T-helper 22 cell (primary cell): ENCODE data around the gene MINDY4B.

Experiments
- DNase-seq: peaks from one replicate; pipeline ENCODE4 v3.0.0-alpha.2; 2020; ENCODE audit warnings: low read depth

Gene MINDY4B

DNA sequence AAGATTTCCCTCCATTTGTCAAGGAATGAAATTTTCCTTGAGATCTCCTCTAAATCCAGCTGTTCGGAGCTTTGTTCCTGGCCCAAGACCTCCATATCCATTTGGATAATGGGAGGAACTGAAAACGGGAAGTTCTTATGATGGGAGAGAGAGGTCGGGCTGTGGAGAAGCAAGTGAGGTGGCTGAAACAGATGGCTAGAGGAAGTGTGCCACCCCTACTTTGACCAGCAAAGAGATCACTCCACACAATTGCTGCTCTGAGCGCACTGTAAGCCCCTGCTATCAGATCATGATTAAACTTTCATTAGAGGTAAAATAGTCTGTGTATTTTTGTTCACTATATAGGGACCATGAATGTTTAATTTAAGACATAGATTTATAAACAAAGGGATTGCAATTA, at the start of gene MINDY4B:
MINDY4B (minus strand) TSS at position 101 of the 400 bp plus-strand sequence; CDS start at position 101, 0 bp downstream.
- no peak for DNase-seq

DNA sequence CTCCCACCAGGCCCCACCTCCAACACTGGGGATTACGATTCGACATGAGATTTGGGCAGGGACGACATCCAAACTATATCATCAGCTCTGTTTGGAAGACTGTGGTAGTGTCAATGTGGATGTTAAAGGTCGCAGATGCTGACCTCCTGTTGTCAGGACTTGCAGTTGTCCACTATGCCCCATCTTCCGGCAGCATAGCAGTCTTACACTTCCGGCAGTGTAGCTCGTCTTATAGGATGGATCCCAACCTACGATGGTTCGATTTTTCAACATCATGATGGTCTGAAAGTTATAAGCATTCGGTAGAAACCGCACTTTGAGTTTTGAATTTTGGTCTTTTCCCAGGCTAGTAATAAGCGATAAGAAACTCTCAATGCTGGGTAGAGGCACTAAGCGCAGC, 46.7 kb upstream of the MINDY4B start:
- no peak for DNase-seq

DNA sequence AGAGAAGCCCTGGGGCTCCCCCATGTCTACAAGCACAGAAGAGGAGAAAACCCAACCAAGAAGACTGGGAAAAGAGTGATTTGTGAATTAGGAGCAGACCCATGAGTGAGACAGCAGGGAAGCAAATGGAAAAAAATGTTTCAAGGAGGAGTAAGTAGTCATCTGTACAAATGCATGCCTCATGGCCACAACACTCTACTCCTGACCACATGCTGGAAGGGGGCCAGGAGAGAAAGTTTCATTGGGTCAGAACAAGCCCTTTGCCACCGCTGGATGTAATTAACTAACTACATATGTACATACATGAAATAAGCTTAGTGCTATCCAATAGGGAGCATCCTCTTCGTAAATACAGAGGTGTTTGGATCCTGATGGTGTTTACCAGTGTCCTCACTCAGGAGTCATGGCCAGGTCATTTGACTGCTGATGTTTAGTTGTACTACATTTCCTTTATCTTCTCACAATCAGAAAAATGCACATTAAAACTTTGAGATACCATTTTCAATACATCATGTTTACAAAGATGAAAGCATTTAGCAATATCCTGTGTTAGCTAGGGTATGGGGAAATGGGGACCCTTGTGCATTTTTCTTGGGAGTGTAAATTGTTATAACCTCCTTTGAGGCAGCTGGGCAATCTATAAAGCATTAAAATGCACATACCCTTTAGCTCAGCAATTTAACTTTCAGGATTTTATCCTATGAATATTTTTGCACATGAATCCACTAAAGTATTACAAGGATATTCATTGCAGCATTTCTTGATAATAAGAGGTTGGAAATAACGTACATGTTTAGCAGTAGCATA, 40.2 kb upstream of the MINDY4B start:
- no peak for DNase-seq

DNA sequence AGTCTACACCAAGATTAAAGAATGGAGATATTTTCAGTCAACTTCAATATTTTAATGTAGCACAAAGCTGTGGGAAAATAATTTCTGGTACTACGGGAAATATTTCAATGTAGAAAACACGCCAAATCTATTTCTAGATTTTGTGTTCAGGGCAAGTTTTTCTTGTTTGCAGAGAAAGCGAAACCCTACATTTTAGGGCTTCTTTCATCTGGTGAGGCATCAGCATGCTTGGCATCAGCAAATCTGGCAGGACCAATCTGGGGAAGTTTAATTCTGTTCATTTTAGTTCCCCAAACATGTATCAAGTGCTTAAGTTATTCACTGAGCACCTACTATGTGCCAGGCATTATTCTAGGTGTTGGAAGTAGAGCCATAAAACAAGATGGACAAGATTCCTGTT, 37.0 kb upstream of the MINDY4B start:
- DNase-seq: no peak

DNA sequence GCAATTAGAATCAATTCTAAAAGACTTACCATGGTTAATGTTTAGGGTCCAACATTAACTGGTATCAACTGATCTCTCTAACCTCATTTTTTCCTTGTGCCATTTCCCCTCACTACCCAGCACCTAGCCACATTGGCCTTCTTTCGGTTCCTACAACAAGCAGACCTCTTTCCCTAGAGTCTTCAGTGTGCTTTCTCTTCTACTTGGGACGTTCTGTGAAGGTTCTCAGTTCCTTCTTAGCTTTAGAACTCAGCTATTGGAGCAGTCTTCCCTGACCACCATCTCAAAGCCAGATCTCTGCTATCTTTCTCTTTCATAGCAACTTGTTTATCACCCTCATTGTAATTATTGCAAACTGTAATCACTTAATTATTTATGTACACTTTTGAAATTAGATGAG, 31.5 kb upstream of the MINDY4B start:
- DNase-seq: no peak

DNA sequence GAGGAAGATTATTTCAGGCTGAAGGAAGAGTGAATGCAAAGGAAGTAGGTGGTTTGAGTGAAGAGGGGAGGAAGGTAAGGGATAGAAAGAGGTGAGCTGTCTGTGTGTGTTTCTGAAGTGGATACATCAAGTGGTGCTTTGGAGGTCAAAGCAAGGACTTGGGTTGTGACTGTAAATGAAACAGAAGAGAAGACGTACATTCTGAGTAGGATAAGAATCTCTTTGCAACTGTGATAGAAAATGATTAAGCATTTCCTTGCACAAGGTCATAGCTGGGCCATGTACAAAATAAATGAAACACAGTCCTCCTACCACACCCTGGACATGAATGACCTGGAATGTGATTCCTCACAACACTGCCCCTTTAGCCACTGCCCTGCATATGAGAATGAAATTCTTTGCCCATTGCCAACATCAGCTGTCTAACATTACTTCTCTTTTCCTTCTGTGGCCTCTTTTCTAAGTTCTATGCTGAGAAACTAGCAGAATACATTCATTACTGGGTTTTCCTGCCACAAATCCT, 28.3 kb upstream of the MINDY4B start:
- DNase-seq: no peak

DNA sequence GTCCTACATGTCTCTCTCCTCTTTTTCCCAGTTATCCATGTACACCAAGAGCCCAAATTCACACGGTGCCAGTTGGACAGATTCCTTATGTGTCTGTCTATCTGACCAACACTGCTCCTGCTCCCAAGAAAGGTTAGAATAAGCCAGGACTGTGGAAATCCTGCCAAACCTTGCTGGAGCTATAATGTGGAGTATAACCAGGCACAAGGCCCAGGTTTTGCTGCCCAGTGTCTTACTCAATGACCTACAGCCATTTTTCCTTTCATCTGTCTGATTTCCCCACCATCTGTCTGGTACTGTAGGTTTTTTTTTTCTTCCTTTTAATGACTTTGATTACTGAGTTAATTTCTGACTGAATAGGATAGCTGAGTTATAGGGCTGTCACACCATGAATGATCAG, 26.5 kb upstream of the MINDY4B start:
- DNase-seq: no peak

DNA sequence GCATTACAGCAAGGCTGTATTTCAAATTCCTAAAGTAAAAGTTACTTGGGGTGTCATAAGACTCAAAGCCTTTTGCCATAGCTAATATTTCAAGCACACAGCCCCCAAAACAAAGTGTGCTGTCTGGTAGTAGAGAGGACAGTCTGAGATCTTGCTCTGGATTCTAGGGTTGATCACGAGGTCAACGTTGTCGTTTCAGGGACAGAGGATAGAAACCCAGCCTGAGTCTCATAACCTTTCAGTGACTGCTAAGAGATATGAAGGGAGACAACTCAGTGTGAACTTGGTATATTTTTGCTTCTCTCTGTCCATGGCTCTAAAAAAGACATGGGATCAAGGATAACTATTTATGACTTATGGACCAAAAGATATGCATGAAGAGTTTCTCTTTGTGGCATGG, 25.6 kb upstream of the MINDY4B start:
- no peak for DNase-seq

DNA sequence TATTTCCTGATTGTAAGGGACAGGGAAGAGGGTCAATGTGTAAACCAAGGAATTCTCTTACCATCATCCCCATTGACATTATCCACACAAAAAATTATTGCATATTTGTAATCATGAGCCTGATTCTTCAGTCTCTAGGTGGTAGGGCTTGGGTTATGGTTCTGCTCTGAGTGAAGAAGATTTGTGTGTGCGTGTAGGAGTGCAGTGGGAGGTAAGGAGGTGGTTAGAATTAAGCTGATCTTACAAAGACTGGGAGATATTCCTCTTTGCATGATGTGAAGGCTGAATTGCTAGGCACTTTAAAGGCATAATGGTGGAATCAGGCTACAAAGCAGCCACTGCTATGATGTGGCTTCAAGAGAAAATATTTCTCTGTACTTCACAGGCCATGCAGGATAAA, 23.0 kb upstream of the MINDY4B start:
- no peak for DNase-seq

DNA sequence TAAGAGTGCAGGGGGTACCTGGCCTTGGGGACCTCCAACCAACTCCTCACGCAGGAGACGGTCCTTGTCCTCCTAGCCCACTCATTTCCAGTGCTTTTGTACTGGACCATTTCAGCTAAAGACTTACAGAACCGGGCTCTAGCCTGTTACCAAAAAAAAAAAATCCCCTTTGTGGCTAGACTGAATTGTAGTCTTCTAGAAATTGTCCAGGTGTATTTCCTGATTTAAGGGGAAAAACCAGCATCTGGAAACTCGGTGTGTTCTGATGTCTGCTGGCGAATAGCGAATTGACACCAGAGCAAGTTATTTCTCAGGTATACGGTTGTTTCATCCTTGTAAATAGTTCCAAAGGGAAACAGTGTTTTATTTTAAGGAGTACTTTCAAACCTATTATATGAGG, 21.1 kb upstream of the MINDY4B start:
- DNase-seq: no peak

DNA sequence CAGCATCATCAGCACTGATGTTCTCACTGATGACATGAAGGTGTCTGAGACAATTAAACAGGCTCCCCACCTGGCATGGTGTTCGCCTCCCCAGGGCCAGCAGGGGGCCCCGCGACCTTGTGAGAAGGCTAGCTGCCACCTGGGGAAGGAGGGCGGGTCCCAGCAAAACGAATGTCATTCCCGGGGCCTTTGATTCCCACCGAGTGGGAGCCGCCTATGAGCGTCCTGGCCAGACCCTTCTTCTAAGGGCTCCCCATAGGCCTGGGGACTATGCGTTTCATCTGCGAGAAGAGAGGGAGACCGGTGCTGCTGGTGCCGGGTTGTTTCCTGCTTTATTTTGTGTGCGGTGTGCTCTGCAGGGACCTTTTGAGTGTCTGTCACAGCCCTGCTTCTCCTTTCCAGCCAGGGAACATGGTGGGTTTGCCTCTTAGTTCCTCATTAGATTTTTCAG, 20.5 kb upstream of the MINDY4B start:
- peak; percentile 0 for DNase-seq

DNA sequence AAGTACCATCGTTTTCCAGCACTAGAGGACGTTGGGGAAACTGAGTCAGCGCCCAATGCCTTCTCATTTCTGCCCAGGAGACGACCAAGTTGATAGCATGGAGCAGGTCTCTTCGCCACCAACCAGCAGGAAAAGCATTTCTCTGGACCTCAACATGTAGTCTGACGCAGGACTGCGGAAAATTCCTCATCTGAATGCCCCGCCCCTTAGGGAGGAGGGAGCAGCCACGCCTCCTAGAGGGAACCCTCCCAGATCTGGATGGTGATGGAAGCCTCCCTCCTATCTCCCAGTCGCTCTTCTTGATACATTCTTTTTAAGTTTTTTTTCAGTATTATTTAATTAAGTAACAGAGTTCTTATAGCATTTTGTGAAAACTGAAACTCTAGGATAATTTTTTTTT, 17.4 kb upstream of the MINDY4B start:
- no peak for DNase-seq

DNA sequence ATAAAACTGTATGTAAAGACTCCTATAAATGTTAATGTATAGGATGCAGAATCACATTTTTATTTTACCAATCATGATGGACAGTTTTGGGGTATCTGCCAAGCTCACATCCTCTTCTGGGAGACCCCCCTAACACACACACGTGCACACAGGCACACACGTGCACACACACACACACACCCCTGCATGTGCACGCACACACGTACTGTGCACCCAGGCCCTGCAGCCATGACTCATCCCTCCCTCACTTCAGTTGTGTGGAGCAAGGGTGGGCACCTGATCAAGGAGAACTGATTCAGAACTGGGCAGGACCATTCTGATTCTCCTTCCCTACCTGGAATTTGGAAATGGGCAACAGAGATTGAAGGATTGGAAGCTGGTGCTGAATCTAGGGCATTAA, 16.0 kb upstream of the MINDY4B start:
- DNase-seq: no peak

DNA sequence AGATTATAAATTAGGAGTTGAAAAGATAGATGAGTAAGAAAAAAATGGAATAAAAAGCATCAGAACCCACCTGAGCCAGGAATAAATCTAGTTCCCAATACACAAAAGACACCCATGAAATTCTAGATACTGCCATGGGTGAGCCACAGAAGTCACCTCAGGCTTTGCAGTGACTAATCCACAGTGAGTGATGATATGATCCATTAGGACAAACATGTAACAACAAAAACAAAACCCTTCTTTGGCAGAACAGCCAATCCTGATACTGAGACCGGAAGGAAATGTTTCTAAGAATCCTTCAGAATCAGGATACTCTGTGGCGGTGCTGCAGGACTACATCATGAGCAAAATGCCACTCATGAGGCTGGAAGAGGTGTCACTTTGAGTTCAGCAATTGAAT, 15.0 kb upstream of the MINDY4B start:
- no peak for DNase-seq

DNA sequence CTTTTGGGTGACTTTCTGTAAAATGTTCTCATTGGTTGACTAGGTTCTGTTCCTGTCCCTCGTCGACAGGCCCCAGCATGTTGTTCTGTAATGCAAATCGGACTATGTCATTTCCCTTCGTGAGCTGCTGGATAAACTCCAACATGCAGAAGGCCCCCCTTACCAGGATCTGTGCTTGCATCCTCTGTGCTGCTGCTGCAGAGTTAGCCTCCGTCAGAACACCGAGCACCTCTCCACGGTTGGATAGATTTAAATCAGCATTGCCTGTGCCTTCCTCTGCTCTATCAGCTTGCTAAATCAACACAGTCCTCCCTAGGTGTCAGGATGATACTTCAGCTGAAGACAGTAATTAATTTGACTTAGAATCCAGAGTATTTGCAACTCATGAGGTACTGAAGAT, 12.7 kb upstream of the MINDY4B start:
- DNase-seq: no peak

DNA sequence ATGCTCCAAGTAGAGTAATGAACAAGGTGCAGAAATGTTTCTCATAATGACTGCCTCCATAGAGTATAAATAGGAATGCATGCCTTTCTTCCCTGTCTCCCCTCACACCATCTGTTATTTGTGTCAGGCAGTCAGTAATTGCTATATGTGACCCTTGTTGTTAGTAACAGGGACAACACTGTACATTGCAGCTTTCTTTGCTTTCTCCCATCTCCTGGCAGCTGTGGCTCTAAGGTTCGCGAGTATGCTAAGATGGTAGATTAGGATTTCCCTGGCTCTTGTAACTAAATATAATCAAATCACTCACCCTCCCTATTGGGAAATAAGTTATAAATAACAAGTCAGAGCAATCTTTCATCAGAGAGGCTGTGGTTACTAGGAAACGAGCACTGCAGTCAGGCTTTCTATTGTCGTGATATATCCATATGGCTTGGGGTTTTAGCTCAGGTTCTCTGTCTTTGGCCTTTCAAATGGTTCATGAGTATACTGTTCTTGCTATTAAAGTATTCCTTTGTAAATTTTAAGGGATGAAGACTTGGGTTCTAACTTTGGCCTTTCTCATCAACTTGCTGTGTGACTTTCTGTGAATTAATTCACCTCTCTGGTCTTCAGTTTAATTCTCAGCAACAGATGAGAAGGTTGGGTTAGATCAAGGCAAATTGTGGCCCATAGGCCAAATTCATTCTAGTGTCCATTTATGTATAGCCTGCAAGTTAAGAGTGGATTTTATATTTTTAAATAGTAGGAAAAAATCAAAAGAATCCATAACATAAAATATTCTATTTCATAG, 8.1 kb upstream of the MINDY4B start:
- DNase-seq: no peak

DNA sequence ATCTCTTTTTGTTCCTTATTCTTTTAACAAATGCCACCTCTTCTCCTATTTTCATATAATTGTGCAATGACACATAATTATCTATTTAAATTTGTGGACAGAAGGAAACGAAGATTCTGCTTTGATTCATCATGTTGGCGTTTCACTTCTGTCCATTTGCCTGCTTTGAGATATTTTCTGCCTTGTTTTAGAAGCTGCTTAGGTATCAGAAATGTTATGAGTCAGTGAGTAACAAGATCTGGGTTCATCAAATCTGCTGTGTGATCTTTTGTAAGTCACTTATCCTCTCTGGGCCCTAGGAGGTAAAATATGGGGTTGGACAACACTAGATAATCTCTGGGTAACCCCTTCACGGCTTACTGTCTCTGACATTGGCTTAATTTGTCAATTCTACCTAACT, 7.3 kb upstream of the MINDY4B start:
- no peak for DNase-seq

DNA sequence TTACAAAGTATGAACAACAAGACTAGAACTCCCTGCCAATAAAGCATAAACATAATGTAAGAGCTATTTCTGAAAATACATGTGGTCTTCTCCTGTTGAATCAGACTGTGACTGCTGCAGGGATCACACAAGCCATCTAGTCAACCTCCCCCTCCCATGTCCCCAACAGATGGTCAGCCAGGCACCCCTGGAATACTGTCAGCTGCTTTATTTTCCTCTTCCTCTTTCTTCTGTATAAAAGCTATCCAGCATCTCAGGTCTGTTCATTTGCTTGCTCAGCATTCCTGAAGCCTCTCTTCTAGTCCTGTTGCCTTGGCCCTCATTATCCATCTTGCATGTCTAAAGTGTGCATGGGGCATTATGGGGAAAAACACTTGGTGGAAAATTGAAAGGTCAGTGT, 6.5 kb upstream of the MINDY4B start:
- no peak for DNase-seq

DNA sequence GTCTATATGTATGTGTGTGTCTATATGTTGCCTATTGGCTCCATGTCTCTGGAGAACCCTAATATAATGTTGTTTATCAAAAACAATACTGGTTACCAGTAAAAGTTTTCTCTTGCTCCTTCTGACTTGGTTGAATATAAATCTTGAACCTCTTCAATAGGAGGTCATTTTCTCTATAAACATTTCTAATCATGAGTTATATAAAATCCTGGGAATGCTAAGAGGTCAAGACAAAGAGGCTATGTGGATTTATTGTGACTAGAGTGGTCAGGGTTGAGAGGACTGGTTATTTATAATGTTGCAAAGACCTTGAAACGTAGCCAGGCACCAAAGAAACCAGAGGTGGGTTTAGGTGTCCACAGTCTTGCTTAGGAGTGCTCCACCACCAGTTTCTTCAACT, 1.2 kb upstream of the MINDY4B start:
- DNase-seq: no peak

DNA sequence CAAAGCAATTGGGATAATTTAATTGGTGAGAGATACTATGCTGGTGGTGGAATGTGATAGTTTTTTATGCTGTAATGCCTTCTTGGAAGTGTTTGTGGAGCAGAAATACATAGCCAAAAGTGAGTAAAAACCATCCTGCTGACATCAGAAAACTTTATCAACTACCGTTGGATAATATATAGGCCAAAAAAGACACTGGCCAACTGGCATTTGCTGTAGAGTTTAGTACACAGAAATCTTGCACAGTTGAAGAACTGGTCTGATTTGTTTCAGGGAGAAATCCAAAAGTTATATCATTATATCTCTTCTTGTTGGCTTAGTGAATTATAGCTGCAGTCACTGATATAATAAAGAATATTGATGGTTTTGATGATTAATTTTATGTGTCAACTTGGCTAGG, 507 bp upstream of the MINDY4B start:
- DNase-seq: no peak

DNA sequence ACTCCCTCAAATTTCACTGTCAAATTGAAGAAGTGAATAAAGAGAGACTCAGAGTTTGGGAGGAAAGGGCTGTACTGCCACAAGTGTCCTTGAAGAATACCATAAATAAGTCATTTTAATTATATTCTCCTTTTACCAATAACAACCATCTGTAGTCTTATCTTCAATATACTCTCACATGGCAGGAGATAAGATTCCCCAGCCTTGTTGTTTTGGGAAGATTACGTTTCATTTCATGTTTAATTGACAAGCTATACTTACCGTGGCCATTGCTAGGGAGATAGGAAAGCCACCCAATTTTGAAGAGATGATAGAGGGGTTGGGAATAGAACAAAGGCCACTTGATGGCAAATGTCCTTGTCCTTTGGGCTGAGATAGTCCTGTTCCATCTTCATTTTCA, 2.3 kb downstream of the MINDY4B start:
- DNase-seq: no peak

DNA sequence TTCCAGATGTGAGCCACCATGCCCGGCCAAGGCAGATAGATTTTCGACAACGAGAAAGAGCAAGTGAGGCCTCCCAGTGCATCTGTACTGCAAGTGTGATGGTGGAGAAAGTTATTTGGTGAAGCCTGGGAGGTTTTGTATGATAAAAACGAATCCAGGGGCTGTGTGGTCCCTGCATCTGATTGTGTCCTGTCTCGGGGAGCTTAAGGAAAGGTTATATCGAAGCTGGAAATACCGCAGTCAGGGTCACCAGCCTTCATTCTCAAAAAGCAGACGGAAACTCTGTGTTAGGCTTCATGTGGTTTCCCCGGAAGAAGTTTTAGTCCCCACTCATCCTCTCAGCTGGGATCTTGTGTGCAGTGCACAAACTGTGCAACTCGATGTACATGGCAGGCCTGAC, 3.4 kb downstream of the MINDY4B start:
- DNase-seq: no peak

DNA sequence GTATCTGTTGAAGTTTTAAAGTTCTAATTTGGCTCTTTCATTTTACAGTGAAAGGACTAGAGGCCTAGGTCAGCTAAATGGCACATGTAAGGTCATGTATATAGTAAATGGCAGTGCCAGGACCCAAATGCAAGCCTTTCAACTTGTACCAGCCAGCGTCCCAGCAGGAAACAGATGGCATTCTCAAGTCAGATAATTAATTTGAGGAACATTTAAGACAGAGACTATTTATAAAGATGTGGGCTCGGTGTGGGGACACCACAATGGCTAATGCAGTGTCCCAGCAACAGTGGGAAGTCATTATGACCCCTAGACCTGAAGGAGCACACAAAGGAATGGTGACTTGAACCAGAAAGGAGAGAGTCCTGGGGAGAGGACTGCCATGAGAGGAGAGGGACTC, 6.1 kb downstream of the MINDY4B start:
- no peak for DNase-seq
